GM21381 (cell line): ENCODE measurements around the gene ZNF644.
"Not testable (repeated sequence)": the region's sequence is repeated elsewhere in the genome, so short reads cannot be mapped to it uniquely, and the experiment has no call there.

Source experiments
- ATAC-seq: cut with Tn5 transposase; IDR thresholded peaks from one replicate; pipeline ENCODE4 v1.9.1; 2021; ENCODE audit warnings: mild to moderate bottlenecking, moderate library complexity; ENCODE audit not compliant: unreplicated experiment

ZNF644 gene

DNA sequence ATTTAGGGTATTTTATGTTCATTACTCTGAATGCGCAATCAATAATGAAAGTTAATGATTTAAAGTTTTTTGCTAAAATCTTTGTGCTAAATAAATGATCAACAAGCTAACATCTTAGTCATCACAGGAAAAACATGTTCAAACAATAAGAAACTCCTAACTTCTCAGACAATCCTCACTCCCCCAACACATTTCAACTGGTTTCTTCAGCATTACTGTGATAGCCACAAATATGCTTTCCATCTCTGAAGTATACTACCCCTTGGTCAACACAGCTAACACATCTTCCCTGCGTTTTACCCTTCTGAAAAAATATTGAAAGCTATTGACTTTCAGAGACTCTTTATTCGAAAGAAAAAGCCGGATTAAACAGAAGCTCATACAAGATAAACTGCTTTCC lies 85.8 kb downstream of the ZNF644 start:
- no peak for ATAC-seq

DNA sequence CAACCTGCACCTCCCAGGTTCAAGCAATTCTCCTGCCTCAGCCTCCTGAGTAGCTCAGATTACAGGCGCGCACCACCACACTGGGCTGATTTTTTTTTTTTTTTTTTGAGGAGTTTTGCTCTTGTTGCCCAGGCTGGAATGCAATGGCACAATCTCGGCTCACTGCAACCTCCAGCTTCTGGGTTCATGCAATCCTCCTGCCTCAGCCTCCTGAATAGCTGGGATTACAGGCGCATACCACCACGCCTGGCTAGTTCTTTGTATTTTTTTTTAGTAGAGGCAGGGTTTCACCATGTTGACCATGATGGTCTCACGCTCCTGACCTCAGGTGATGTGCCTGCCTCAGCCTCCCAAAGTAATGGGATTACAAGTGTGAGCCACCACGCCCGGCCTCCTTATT lies 93.6 kb downstream of the ZNF644 start:
- ATAC-seq, result not testable (repeated sequence)

GRCh38 chr1:90927674-90928073 lies 94.2 kb downstream of the ZNF644 start:
- not testable (repeated sequence) for ATAC-seq

DNA sequence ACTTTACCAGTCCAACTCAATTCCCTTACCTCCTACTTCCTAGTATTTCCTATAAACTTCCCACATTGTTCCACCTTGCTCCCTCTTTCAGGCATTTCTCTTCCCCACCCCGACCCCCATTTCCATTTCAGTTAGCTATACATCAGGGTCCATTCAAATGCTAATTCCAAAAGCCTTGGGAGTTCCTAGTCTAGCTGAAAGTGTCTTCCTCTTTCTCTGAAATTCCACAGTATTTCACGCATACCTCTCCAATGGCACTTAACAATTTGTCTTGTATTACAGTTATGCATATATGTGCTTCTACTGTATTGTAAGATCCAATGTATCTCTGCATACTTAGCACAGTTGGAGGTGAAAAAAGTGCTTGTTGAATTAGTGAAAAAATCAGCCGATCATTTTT lies 94.9 kb downstream of the ZNF644 start:
- ATAC-seq, result no peak

GRCh38 chr1:90925928-90926869 lies 95.6 kb downstream of the ZNF644 start:
- ATAC-seq, result no peak

GRCh38 chr1:90924982-90925381 lies 96.9 kb downstream of the ZNF644 start:
- ATAC-seq, result no peak

DNA sequence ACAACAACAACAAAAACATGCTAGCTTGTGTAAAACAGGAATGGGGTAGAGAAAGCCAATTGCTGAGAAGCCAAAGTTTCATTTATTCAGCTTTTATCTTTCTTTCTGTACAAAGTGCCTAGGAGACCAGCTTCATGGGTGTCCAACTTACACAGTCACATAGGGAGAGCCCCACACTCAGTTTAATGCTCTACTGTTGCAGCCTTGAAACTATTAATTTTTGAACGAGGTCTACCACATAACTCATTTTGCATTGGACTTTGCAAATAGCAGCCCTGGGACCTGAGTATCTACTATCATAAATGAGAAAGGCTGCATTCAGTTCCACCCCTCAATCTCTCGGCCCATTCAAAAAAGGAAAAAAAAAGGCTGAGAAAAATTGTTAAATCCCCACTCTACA lies 98.8 kb downstream of the ZNF644 start:
- no peak for ATAC-seq

DNA sequence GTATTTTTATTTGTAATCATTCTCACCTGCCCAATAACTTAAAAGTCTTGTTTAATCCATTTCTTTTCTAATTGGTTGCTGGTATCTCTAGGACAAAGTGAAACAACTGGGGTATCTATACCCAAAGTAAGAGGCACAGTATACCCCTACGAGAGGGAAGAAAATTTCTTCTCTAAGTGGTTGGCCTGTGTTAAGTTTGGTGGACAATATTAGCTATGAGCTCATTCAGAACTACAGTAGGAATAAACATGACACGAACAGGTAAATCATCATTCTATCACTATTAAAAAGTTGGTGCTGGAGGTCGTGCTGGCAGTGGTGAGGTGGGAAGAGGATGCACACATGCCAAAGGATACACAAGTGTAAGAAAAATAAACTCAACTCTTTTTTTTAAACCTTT lies 99.6 kb downstream of the ZNF644 start:
- no peak for ATAC-seq

DNA sequence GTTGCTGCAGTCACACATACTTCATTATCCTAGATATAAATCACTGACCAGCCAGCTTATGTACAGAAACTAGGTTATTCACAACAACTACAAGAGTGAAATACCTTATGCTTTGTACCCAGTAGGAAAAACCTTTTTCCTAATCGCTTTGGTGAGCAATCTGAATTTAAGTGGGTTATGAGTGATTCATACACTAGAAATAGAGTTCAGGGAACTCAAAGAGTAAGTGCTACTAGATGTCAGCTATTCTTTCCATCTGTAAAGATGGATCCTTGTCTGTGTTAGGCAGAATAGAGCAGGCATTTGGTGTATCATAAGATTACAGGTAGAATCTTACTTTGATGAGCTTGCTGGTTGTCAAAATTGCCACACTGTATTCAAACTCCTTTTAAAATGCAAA lies 101.9 kb downstream of the ZNF644 start:
- no peak for ATAC-seq

- peak; percentile 67 for ATAC-seq
Observed at GRCh38 chr1:90919190-90919719, 102.6 kb downstream of the ZNF644 start.

GRCh38 chr1:90911353-90911752 lies 110.5 kb downstream of the ZNF644 start:
- no peak for ATAC-seq

DNA sequence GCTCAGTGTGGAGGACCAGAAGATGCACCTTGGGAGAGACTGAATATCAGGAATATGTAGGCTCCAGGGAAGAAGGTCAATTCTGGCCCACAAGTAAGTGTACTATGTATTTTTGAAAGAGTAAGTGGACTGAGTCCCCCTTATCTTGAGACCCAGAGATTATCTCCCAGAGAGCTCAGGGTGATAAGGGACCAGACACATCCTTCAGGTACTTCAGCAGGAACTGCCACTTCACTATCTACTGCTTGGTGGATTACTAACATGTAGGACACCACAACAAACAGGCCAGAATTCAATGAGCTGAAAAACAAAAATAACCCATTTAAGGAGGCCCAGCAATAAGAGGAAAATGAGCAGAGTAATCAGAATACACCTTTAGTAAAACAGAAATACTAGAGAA lies 119.2 kb downstream of the ZNF644 start:
- no peak for ATAC-seq

DNA sequence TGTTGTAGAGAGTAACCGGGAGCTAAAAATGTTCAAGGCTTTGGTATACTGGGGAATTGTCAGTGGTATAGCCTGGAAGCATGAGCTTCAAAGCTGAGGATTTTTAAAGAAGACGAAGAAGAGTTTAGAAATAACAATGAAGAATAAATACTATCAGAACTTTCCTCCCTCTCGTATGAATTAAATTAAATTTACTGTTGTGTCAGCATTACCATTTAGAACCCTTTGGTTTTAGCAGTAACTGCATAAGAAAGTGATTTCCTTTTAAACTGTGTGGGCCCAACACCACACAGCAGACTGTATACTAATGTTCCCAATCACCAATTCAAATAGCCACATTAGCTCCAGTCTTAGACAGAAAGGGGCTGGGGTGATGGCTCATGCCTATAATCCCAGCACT lies 122.6 kb downstream of the ZNF644 start:
- no peak for ATAC-seq

GRCh38 chr1:90893679-90894078 lies 128.2 kb downstream of the ZNF644 start:
- ATAC-seq, result not testable (repeated sequence)

DNA sequence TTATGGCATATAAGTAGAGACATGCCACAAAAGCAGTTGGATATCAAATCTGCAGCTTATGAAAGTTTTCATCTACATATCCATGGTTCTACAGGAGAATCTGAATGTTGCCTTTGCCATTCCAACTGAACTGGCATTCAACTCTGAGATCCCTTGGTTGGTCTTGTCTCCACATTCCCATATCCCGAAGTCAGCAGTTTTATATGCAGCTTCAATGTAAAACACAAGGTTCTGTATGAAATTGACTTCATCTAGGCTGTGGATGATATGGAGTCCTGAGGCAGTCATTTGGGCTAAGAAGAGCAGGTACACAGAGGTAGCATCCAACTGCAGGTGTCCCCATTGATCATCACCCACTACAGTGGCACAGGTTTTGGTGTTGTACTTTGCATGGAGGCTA lies 129.0 kb downstream of the ZNF644 start:
- not testable (repeated sequence) for ATAC-seq

- ATAC-seq, result not testable (repeated sequence)
Observed at GRCh38 chr1:90892196-90892595, 129.6 kb downstream of the ZNF644 start.

- ATAC-seq, result not testable (repeated sequence)
Observed at GRCh38 chr1:90891756-90892155, 130.1 kb downstream of the ZNF644 start.

GRCh38 chr1:90882221-90882620 lies 139.6 kb downstream of the ZNF644 start:
- ATAC-seq, result no peak

GRCh38 chr1:90881034-90881433 lies 140.8 kb downstream of the ZNF644 start:
- no peak for ATAC-seq

DNA sequence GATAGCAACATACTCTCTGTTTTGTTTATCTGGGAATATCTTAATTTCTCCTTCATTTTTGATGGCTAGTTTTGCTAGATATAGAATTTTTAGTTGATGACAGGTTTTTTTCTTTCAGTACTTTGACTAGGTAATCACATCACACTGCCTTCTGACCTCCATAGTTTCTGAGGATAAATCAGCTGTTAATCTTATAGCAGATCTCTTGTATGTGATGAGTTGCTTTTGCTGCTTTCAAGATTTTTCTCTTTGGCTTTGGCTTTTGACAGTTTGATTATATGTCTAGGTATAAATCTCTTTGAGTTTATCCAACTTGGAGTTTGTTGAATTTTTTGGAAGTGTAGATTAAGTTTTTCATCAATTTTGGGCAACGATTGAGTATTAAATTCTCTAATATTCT lies 142.6 kb downstream of the ZNF644 start:
- ATAC-seq, result no peak

GRCh38 chr1:90876101-90876500 lies 145.7 kb downstream of the ZNF644 start:
- ATAC-seq, result no peak
